Stimulated activated CD4-positive, alpha-beta T cell treated with anti-CD3 and anti-CD28 coated beads, Interleukin-4, amount 100 ng/mL, for 48 hours (primary cell): ENCODE measurements around the gene MOCS2.
"Not testable (repeated sequence)": the region's sequence is repeated elsewhere in the genome, so short reads cannot be mapped to it uniquely, and the experiment has no call there.

ENCODE experiments used
- DNase-seq, 2 donors: peaks; one replicate each; pipeline ENCODE4 v3.0.0-alpha.2; 2020; ENCODE audit warnings: low read depth in 2 of 2

The MOCS2 gene, protein sequence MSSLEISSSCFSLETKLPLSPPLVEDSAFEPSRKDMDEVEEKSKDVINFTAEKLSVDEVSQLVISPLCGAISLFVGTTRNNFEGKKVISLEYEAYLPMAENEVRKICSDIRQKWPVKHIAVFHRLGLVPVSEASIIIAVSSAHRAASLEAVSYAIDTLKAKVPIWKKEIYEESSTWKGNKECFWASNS

DNA sequence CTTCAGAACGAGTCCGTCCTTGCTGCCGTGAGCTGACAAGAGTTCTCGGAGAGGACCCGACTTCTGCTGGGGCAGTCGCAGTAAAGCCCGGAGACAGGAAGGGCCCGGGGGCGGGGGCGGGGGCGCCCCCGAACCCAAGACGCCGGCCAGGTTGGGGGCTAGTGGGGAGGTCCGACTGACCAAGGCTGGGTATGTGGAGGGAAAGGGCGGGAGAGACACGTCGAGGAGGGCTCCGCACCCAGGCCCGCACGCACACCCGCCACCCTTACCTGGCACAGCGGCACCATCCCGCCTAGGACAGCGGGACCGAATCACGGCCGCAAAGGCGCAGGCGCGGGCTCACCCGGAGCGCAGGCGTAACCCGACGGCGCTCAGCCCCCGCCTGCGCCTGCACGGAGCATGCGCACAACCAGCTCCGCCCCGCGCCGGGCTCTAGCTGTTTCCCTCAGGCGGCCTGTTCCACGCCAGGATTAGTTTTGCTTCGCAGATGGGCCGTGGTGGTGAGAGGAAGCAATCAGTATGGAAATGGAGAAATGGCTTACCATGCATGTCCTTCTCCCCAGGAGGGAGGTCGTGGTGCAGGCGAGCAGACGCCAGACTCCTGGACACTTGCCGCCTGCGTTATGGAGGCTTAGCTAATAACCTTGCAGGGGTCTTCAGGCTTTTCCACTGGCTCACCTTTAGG is at the start of gene MOCS2:
Gene MOCS2, minus strand, starts transcription at position 315 of the 685 bp plus-strand sequence. CDS start 2,583 bp downstream, outside the sequence.
- DNase-seq = peak; percentile 85 to 87

DNA sequence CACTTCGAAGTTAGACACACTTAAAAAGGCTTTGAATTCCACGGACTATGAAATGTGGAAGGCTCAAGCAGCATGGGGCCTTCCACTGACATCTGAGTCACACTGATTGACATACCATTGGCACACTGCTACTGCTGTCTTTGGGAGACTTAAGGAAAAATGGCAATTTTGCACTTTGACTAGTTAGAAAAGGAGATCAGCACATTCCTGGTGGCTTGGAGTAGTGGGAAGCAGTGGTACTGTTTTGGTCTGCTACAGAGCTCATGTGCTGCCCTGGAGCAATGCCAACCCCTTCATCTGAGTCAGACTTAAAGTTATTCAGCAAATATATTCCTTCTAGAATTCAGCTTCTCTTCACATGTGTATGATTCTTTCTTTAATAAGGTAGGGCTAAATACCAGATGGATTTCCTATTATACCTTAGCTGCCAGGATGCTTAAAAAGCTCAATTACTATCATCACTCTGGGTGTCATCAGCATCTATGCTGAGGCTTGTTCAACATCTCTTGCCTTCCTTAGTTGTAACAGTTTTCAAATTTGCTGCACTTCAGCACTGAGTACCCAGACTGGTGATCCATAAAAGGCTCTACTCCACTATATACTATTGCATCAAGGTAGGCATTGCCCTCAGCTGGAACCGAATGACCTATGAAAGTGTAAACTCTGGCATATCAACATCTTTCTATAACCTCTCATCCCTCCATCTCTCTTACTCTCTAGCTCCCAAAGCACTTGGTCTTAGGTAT is 42.3 kb upstream of the MOCS2 start:
- no peak for DNase-seq

DNA sequence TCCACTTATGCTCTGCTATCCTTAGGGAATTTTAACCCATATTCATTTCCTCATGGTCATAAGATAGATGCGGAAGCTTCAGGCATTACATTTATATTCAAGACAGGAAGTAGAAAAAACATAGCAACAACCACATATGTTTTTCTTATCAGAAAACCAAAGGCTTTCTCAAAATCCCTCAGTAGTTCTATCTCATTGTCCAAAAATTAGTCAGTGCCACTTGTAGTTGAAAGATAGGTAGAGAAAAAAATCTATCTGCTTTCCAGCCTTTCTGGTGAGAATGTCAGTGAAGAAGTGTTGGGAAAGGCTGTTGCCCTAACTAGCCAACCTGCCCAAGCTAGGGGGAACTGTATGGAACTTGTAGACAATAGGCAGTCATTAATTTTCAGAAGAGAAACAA is 23.5 kb upstream of the MOCS2 start:
- no peak for DNase-seq

DNA sequence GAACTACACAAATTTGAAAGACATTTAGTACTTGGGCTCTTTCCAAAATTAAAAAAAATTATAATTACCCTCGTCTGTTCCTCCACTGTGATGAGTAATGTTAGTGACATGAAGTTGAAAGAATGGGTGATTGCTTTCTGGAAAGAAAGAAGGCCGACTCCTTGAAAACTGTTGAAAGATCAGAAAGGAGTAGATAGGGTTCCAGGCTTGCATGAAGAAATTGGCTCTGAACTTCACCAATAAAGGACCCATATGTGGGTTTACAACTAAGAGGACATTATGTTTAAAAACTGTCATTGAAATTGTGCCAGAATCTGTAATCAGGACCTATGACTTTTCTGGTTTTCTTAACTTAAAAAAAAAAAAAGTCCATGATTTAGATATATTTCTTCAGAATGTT is 20.7 kb upstream of the MOCS2 start:
- no peak for DNase-seq

DNA sequence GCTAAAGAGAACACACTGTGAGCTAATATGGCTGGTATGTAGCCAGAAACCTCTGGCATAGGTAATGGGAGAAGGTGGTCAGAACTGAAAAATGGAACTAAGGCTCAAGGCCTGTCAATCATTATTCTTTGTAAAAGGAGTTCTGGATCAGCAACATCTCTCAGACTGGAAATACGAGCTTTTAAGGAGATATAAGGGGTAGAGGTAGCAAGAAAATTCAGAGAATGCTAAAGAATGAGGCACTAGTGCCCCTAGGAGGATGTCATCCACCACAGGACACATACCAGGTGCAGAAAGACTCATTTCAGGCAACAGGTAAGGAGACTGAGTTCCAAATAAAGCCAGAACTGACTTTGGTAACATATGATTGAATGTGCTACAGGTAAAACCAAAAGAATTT is 18.9 kb upstream of the MOCS2 start:
- DNase-seq = no peak

DNA sequence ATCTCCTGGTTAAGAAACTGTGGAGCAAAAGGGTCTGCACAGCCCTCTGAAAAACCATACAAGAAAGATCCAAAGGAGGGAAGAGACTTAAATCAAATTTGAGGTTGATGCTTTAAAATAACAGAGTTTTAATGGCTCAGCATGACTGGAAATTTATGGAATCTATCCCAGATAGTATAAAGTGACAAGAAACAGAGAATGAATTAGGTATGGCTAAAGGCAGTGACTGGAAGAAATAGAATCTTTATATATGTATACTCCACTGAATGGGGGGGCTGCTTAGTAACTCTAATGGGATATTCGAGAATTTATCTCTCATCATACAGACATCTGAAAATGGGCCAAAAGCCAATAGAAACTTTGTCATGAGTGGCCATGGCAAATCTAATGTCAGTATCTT is 17.6 kb upstream of the MOCS2 start:
- DNase-seq = no peak

DNA sequence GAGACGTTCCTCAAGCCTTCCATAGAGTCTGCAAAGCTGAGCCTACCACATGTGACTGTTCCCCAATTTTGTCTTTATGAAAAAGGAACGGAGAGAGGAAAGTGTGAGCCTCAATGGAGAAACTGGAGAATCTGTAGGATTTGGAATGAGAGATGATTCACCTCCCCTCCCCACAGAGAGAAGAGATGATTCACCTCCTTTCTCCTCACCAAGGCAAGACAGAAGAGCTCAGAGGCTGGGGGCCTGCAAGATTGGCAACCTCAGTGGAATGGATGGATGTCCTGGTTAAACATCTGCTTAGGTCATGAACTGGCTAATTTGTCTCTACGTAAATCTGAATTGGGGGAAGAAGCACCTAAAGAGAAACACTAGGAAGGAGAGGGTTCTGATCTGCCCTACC is 17.0 kb upstream of the MOCS2 start:
- DNase-seq = no peak

DNA sequence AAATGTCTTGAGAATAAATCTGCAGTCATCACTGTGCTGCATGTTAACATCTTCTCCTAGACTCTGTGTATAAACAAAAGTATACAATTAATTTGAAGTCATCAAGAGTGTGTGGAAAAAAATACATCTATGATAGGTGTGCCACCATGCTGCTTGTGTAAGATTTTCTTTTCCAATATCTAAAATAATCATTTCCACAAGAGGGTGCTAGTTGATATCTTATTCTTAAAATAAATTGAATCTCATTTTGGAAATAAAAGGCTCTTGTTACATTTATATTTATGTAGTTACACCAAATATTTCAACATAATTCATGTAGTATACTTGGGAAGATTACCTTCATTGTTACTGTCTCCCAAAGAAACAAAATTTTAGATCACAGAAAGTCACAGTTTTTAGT is 14.1 kb upstream of the MOCS2 start:
- DNase-seq = no peak

DNA sequence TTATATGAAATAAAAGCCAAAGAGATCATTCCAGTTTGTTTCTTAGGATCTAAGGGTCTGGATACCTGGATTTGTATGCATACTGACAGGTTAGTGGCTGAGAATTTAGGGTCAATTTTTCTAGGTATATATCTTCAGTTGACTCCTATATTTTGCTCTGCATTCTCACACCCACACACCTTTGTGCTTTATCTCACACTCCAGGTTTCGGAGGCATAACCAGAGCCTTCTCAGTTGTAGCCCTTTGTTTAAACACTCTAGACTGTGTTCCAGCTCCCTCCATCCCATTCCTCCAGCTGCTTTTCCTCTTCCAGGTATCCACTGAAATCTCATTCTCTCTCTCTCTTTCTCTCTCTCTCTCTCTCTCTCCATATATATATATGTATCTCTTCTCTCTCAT is 10.6 kb upstream of the MOCS2 start:
- DNase-seq = no peak

DNA sequence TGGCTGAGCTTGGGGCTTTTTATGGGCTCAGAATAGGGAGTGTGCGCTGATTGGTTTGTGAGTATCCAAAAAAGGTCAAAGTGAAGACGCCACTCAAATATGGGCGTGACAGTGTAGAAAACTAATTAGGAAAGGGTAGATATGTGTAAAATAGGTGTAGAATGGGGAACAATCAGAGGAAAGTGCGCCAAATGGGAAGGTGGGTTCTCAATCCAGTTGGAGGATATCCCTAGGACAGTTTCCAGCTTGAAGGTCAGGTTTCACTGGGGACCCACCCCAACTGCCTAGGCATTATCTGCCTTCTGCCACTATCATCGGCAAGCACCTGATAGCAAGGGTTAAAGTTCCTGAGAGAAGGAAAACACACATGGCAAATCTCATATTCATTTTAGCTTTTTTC is 9.3 kb upstream of the MOCS2 start:
- DNase-seq = no peak

DNA sequence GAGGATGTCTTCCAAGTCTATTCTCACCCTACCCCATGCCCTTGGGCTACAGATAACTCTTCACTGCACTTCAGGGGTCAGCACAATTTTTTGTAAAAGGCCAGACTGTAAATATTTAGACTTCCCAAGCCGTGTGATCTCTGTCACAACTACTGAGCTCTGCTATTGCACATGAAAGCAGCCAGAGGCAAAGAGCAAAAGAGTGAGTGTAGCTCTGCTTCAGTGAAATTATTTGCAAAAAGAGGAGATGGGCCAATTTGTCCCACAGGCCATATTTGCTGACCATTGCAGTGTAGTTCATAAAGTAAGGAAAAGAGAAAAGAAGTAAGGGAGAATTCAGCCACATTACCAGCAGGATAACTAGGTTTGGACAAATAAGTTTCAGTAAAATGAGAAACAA is 7.0 kb upstream of the MOCS2 start:
- DNase-seq = no peak

DNA sequence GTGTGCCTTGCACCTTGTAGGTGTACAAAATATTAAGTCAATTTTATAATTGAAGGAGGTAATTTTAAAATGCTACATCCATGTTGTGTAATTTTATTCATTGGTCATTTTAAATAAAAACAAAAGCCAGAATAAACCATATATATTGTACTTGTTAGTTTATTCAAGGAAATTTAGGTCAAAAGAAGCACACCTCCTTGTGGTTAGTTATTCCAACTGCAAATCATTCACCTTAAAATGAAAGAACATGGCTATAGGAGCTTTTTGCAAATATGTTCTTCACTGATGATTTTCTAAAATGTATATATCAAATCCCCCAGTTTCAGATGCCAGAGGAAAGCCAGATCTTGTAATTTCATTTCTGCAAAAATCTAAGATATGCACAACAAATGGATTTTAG is 5.4 kb upstream of the MOCS2 start:
- DNase-seq = no peak

DNA sequence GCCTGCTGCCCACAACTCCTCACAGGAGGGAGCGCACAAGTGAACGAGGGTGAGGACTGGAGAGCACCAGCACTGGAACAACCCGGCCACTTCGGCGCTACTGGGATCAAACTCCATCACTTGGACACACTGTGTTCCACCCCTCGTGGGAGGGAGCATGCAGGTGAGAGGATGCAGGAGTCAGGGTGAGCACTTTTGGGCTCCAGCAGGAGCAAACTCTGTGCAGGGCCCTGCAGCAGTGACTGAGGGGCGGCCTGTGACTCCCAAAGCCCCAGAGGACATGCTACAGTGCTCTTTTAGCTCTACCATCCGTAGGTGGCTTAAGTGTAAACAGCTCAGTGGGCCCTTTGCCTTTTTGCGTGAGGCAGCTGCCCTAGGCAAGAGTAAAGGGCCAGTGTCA is 4.4 kb upstream of the MOCS2 start:
- DNase-seq = no peak

DNA sequence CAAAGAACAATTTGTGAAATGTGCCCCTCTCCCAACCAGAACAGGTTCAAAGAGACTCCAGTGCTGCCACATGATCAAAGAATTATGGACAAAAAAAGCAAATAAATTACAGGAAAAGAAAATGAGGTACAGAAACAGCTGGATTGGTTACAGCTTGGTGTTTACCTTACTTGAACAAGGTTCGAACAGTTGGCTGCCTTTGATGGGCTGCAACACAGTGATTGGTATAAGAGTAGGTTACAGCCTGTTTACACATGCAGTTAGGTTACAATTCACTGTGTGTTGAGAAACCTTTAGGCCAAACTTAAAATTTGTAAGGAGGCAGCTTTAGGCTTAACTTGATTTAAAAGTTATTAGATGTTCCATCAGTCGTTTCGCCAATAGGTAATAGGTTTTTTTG is 3.4 kb upstream of the MOCS2 start:
- no peak for DNase-seq

DNA sequence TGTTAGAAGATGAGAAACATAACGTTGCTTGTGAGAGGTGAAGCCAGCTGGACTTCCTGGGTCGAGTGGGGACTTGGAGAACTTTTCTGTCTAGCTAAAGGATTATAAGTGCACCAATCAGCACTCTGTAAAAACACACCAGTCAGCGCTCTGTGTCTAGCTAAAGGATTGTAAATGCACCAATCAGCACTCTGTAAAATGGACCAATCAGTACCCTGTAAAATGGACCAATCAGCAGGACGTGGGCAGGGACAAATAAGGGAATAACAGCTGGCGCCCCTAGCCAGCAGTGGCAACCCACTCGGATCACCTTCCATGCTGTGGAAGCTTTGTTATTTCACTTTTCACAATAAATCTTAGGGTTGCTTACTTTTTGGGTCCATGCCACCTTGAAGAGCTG is 2.8 kb upstream of the MOCS2 start:
- not testable (repeated sequence) for DNase-seq

DNA sequence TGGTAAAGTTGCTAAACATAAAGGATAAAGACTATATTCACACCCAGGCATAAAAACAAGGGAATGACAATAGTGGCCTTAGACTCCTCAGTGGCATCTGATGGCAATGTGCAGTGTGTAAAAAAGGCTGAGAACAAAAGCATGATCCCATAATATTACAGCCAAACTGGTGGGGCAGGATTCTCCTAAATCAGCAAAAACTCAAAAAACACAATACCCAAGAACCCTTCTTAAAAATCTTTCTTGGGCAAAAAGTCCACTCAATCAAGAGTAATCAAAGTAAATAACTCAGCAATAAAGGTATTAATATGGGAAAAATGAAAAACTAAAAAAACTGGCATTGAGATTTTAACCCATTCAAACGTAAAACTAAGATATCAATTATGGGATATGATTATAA is 1.6 kb upstream of the MOCS2 start:
- no peak for DNase-seq

DNA sequence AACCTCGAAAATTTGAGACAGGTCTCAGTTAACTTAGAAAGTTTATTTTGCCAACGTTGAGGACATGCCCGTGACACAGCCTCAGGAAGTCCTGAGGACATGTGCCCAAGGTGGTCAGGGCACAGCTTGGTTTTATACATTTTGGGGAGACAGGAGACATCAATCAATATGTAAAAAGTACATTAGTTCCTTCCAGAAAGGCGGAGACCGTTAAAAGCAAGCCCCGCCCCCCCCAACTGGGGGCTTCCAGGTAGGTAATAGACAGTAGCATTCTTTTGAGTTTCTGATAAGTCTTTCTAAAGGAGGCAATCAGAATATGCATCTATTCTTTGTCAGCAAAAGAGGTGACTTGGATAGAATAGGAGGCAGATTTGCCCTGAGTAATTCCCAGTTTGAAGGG is 599 bp upstream of the MOCS2 start:
- DNase-seq = no peak

DNA sequence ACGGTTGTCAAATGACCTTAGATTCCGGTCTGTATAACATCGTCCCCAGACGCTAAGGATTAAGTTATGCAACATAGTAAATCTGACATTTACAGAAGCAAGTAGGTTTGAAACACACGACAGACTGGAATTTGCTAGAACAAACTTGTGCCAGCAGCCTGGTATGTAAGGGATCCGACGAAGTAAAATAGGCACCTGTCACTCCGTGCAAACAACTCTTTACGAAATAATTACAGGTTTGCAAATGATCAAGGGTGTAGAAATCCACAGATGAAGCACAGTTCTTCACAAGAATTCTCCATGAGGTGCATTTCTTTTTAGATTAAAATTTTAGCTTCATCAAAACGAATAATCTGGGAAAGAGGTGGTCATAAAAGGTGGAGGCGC is 508 bp downstream of the MOCS2 start:
- DNase-seq = no peak

DNA sequence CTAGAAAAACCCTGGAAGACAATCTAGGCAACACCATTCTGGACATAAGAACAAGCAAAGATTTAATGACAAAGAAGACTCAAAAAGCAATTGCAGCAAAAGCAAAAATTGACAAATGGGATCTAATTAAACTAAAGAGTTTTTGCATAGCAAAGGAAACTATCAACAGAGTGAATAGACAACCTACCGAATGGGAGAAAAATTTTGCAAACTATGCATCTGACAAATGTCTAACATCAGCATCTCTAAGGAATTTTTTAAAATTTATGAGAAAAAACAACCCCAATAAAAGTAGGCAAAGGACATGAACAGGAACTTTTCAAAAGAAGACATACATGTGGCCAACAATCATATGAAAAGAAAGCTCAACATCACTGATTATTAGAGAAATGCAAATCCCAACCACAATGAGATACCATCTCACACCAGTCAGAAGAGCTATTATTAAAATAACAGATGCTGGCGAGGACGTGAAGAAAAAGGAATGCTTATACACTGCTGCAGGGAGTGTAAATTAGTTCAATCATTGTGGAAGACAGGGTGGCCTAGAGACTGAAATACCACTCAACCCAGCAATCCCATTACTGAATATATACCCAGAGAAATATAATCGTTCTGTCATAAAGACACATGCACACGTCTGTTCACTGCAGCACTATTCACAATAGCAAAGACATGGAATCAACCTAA is 3.8 kb downstream of the MOCS2 start:
- no peak for DNase-seq

DNA sequence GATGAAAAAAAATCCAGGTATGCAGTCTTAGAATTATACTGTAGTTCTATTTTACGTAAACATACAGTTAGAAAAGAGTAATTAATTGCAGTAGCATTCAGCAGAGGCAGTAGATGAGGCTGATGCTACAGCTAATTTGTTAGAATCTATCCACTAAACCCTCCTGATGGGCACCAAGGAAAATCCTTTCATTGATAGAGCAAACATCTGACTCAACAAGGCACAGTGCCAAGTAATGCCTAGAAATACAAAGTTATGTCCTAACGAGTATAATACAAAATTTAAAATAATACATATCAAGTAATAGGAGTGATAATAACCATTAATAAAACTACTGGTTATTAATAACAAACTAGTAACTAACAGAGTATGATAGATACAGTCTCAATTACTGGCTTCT is 9.0 kb downstream of the MOCS2 start:
- DNase-seq = no peak

DNA sequence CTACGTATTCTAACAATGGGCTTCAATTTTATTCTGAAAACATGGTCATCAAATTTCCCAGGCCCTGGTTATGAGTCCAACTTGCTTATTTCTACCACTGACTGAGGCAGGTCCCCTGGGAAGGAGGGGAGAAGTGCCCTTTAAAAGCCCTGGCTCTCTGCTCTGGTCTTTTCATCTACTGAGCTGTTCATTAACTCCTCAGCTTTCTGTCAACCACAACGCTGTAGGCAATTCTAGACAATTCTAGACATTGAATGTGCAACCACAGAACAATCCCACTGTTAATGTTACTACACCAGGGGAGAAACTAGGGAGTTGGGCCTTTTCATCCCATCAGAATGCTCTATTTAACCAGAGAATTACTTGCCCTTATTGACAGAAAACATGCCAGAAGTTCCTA is 10.0 kb downstream of the MOCS2 start:
- no peak for DNase-seq

DNA sequence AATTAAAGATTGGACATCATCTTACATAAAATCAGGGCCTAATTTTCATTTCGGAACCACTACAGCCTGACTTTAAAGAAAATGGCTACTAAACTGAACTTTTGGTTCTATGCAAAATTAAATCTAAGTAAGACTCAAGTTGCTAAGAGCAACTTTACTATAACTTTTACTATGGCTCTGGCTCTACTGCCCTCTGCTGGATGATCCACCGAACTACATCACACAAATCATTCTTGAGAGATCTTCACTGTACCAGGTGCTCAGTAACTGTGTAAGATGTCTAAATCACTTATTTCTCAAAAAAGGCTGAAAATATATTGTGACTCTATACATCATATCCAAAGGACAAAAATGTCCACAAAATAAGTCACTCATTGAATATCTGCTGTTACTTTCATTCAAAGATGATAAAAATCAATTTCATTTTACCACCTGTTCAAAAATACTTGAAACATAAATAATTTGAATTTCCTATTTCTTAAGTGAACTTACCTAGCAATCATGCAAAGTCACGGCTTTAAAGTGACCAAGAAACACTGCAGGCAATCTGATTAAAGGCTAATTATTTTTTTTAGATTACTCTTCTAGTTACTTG is 13.5 kb downstream of the MOCS2 start:
- DNase-seq = peak; percentile 47 to 49
